IPS-18a (cell line): ENCODE results near the gene HS3ST5.
"Not testable (repeated sequence)": the region's sequence is repeated elsewhere in the genome, so short reads cannot be mapped to it uniquely, and the experiment has no call there.

Source experiments
- H3K27ac ChIP-seq: one replicate; pipeline ENCODE4 v1.5.1; 2013; ENCODE audit warnings: low read length
- H3K27me3 ChIP-seq: one replicate; pipeline ENCODE4 v1.6.1; 2013; ENCODE audit warnings: mild to moderate bottlenecking, low read length; ENCODE audit not compliant: control insufficient read depth, insufficient read depth
- H3K36me3 ChIP-seq: one replicate; pipeline ENCODE4 v1.6.1; 2013; ENCODE audit warnings: low read depth, low read length; ENCODE audit not compliant: control insufficient read depth
- H3K4me1 ChIP-seq: one replicate; pipeline ENCODE4 v1.6.1; 2013; ENCODE audit warnings: low read depth, low read length; ENCODE audit not compliant: control insufficient read depth
- H3K4me3 ChIP-seq: one replicate; pipeline ENCODE4 v1.5.1; 2013; ENCODE audit warnings: low read length
- H3K9ac ChIP-seq: one replicate; pipeline ENCODE4 v1.6.1; 2013; ENCODE audit warnings: mild to moderate bottlenecking, low read length, moderate library complexity
- H3K9me3 ChIP-seq: one replicate; pipeline ENCODE4 v1.6.1; 2013; ENCODE audit warnings: low read depth, low read length; ENCODE audit not compliant: control insufficient read depth

Gene HS3ST5

DNA sequence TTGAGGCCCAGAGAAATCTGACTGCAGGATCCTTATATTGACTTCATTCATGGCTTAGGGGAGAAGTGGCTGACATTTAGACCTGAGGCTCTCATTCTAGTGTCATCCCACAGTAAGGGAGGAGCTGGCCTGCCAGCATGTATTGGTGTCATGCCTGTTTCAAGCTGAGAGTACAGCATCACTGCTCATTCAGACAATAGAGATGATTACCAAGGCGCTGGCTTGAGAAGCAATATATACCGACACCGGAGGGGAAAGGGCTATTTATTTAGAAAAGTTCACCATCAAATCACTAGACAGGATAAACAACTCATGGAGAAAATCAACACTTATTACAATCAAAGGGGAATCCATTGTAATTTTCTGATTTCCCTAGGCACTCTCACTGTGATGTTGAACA, 287.5 kb downstream of the HS3ST5 start:
- Histone ChIP-seq H3K4me3 (no peak overlapping the region), H3K27ac (no peak overlapping the region), H3K36me3 (no peaks in the 10 kb centered on the region), H3K9ac (no peak overlapping the region), H3K9me3 (no peaks in the 10 kb centered on the region), H3K4me1 (no peaks in the 10 kb centered on the region), H3K27me3 (no peaks in the 10 kb centered on the region)

- Histone ChIP-seq H3K9me3 (no peaks in the 10 kb centered on the region), H3K27ac (no peak overlapping the region), H3K4me1 (no peaks in the 10 kb centered on the region), H3K36me3 (no peaks in the 10 kb centered on the region), H3K9ac (no peak overlapping the region), H3K27me3 (no peaks in the 10 kb centered on the region), H3K4me3 (no peak overlapping the region)
Observed at GRCh38 chr6:114053791-114054190, 289.0 kb downstream of the HS3ST5 start.

DNA sequence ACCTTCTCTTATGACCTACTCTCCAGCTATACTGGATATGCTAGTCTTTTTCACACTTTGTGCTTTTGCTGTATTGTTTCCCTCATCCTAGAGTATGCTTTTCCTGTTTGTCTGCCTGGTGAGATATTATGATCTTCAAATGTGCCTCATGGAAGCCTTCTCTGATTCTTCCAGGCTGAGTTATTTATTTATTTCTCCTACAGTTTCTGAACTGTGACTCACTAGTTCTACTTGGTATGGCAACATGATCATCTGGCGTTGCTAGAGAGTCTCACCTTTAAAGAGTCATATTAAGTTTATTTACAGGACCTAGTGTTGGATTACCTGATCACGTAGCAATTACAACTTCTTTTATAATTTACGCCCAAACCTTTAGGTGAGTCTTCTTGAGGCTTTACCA, 290.7 kb downstream of the HS3ST5 start:
- H3K27ac ChIP-seq, result no peak overlapping the region
- no peaks in the 10 kb centered on the region for H3K27me3 ChIP-seq
- no peaks in the 10 kb centered on the region for H3K9me3 ChIP-seq
- H3K36me3 ChIP-seq, result no peaks in the 10 kb centered on the region
- no peak overlapping the region for H3K4me3 ChIP-seq
- no peak overlapping the region for H3K9ac ChIP-seq
- H3K4me1 ChIP-seq, result no peaks in the 10 kb centered on the region

GRCh38 chr6:114051031-114051430, 291.8 kb downstream of the HS3ST5 start:
- no peaks in the 10 kb centered on the region for H3K27me3 ChIP-seq
- H3K36me3 ChIP-seq, result no peaks in the 10 kb centered on the region
- no peak overlapping the region for H3K4me3 ChIP-seq
- no peaks in the 10 kb centered on the region for H3K4me1 ChIP-seq
- no peak overlapping the region for H3K27ac ChIP-seq
- H3K9ac ChIP-seq, result no peak overlapping the region
- H3K9me3 ChIP-seq, result no peaks in the 10 kb centered on the region

- H3K27me3 ChIP-seq, result no peaks in the 10 kb centered on the region
- no peak overlapping the region for H3K27ac ChIP-seq
- H3K9ac ChIP-seq, result no peak overlapping the region
- H3K4me3 ChIP-seq, result no peak overlapping the region
- no peaks in the 10 kb centered on the region for H3K9me3 ChIP-seq
- no peaks in the 10 kb centered on the region for H3K36me3 ChIP-seq
- no peaks in the 10 kb centered on the region for H3K4me1 ChIP-seq
Observed at GRCh38 chr6:114049367-114049966, 293.4 kb downstream of the HS3ST5 start.

DNA sequence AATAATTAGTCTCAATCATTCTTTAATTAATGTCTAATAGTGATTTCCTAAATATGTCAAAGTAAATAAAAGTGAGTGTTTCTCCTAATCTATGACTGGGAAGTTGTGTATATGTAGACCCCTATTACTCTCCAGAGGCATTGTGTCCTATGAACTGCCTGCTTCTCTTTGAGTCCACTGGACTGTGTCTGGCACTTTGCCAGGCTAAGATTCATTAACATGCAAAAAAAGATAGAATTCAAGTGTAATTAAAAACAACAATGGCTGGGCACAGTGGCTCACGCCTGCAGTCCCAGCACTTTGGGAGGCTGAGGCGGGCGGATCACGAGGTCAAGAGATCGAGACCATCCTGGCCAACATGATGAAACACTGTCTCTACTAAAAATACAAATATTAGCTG, 298.3 kb downstream of the HS3ST5 start:
- H3K4me3 ChIP-seq, H3K36me3 ChIP-seq, H3K4me1 ChIP-seq, H3K27me3 ChIP-seq, H3K27ac ChIP-seq, H3K9ac ChIP-seq, H3K9me3 ChIP-seq: not testable (repeated sequence)

DNA sequence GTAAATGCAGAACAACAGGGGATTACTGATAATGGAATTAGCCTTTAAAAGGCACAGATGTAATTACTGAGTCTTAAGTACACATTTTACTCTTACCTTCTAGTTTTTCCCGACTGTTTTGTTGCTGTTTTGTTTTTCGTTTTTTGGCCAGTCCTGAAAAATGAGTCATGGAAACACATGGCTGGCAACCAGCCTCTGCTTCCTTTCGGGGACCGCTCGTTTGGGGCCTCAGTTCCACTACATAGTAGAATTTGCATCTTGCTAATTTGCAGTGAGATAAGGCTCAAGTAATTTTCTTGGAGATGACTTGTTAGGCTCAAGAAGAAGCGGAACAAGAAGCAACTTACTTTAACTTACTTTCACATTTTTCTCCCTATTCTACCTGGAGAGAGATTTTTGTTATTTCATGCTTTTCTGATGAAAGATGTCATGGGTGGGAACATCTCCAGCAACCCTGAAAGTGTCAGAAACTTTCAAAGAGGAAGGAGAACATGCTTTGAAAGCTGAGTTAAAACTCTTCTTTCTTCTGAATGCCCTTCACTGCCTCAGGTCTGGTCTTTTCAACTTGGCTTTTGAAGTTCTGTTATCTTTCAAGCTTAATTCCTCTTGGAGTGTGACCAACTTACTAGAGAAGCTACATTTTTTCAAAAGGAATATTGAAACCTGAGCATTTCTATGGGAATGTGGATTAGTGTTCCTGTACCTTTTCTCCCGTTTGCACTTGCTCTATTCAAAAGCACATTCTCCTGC, 300.4 kb downstream of the HS3ST5 start:
- Histone ChIP-seq H3K9me3 (no peaks in the 10 kb centered on the region), H3K27me3 (no peaks in the 10 kb centered on the region), H3K36me3 (no peaks in the 10 kb centered on the region), H3K4me1 (peaks cover 8% of the 10 kb centered on the region), H3K9ac (no peak overlapping the region), H3K27ac (no peak overlapping the region), H3K4me3 (no peak overlapping the region)

DNA sequence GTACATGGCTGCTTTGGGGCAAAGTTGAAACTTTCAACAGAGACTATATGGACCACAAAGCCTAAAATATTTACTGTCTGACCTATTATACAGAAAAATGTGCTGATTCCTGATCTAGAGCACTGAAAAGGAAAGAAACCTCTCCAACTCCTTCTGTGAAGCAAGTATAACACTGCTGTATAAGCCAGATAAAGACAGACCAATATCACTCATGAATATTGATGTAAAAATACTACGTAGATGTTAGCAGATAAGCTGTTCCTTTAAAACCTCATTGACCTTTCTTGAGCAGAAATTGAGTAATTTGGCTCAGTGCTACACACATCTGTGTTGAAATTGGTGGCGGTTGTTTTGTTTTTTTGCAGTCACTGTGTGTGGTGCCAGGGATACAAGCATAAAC, 302.0 kb downstream of the HS3ST5 start:
- Histone ChIP-seq H3K9me3 (no peaks in the 10 kb centered on the region), H3K27me3 (no peaks in the 10 kb centered on the region), H3K9ac (no peak overlapping the region), H3K27ac (no peak overlapping the region), H3K36me3 (no peaks in the 10 kb centered on the region), H3K4me1 (peaks cover 8% of the 10 kb centered on the region), H3K4me3 (no peak overlapping the region)

- H3K4me3 ChIP-seq, result no peak overlapping the region
- H3K9me3 ChIP-seq, result no peaks in the 10 kb centered on the region
- no peaks in the 10 kb centered on the region for H3K36me3 ChIP-seq
- no peaks in the 10 kb centered on the region for H3K27me3 ChIP-seq
- H3K27ac ChIP-seq, result no peak overlapping the region
- peaks cover 8% of the 10 kb centered on the region for H3K4me1 ChIP-seq
- H3K9ac ChIP-seq, result no peak overlapping the region
Observed at GRCh38 chr6:114039841-114040240, 303.0 kb downstream of the HS3ST5 start.

DNA sequence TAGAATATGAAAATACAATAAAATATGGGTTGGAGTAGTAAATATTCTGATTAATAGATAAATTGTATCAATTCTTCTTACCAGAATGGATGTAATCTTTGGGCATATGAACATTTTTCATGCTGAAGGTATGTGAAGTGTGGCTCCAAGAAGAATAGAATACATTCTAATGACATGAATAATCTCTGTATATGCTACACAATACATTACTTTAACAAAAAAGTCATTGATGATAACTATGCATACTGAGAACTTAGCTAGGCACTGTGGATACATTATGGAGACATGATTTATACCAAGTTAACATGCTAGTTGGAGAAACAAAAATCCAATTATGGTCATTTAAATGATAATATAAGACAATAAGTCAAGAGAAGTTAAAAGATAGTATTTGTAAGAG, 309.2 kb downstream of the HS3ST5 start:
- Histone ChIP-seq H3K27me3 (no peaks in the 10 kb centered on the region), H3K9ac (no peak overlapping the region), H3K27ac (no peak overlapping the region), H3K4me3 (no peak overlapping the region), H3K9me3 (no peaks in the 10 kb centered on the region), H3K36me3 (no peaks in the 10 kb centered on the region), H3K4me1 (no peaks in the 10 kb centered on the region)

DNA sequence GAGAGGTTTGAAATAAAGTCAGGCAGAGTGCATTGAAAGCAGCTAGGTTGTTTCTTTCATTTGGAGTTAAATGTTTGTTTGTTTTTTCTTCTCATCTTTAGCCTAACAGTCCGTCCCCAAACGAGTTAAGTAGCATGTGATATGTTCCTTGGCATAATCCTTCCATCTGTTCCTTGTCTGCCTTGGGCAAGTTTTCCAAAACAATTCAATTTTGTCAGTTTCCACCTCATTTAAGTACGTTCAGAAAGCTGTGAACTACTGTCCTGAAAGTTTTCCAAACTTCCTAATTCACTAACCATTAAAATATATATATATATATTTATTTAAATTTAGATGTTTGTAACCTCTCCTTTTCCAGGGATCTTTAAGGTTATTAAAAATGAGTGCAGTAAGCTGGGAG, 310.1 kb downstream of the HS3ST5 start:
- no peaks in the 10 kb centered on the region for H3K9me3 ChIP-seq
- H3K36me3 ChIP-seq, result no peaks in the 10 kb centered on the region
- no peak overlapping the region for H3K9ac ChIP-seq
- H3K27me3 ChIP-seq, result no peaks in the 10 kb centered on the region
- H3K4me1 ChIP-seq, result no peaks in the 10 kb centered on the region
- H3K4me3 ChIP-seq, result no peak overlapping the region
- H3K27ac ChIP-seq, result no peak overlapping the region

DNA sequence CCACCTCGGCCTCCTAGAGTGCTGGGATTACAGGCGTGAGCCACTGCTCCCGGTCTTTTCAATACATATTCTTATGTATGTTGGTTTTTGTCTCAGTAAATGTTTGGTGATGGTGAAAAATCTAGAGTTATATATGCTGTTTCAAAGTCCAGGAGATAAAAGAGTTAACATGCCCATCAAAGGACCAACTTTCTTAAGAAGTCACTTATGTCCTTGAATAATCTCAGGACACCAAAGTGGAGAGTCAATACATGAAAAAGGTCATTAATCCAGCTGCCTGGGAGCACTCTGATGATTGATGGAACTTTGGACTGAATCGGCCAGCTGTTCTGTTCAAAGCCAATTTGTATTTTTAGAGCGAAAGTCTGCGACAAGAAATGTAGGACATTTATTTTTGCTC, 312.1 kb downstream of the HS3ST5 start:
- H3K4me1 ChIP-seq, result no peaks in the 10 kb centered on the region
- H3K9ac ChIP-seq, result no peak overlapping the region
- H3K36me3 ChIP-seq, result no peaks in the 10 kb centered on the region
- H3K27ac ChIP-seq, result no peak overlapping the region
- H3K9me3 ChIP-seq, result no peaks in the 10 kb centered on the region
- no peaks in the 10 kb centered on the region for H3K27me3 ChIP-seq
- H3K4me3 ChIP-seq, result no peak overlapping the region
